Suppressor macrophage treated with lipopolysaccharide for 4 hours (primary cell): ENCODE results near the gene TMEM114.
A peak's percentile ranks its signal among the peaks of the same experiment; 100 is the strongest.

Experiments used
- DNase-seq: peaks from one replicate; pipeline ENCODE4 v3.0.0-alpha.2; 2020

Gene TMEM114

GRCh38 chr16:8589900-8590688, at the start of gene TMEM114:
TSS of gene TMEM114 (minus strand) at chr16:8590511. CDS start at chr16:8589838, 673 bp downstream.
- no peak for DNase-seq

- DNase-seq = no peak
Measured at GRCh38 chr16:8639694-8640093, 49.4 kb upstream of the TMEM114 start.

DNA sequence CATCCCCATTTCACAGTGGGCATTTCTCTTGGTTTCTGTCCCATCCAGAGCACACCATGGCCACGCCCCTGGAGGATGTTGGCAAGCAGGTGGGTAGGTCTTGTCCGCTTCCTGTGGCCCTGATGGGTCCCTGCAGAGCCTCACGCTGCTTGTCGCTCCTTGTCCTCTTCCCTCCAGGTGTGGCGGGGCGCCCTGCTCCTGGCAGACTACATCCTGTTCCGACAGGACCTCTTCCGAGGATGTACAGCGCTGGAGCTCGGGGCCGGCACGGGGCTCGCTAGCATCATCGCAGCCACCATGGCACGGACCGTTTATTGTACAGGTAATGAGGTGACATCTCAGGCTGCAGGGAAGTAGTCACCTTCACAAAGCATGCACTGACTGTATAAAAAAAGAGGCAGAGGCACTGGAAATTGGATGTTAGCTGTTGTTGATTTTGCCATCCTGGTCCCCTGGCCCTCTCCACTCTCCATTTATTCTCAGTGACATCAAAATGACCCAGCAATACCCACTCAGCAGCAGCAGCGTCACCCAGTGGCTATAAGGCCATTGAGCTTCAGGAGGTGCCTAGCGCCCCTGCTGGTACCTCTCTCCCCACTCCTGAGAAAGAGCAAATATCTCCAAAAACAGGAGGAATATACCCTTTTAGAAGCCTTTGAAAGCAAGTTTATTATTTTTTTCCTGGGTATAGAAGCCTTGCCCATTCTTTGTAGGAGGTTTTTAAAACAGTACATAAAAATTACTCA, 44.9 kb upstream of the TMEM114 start:
- DNase-seq = no peak

GRCh38 chr16:8632675-8633182, 42.4 kb upstream of the TMEM114 start:
- peak; percentile 96 for DNase-seq

DNA sequence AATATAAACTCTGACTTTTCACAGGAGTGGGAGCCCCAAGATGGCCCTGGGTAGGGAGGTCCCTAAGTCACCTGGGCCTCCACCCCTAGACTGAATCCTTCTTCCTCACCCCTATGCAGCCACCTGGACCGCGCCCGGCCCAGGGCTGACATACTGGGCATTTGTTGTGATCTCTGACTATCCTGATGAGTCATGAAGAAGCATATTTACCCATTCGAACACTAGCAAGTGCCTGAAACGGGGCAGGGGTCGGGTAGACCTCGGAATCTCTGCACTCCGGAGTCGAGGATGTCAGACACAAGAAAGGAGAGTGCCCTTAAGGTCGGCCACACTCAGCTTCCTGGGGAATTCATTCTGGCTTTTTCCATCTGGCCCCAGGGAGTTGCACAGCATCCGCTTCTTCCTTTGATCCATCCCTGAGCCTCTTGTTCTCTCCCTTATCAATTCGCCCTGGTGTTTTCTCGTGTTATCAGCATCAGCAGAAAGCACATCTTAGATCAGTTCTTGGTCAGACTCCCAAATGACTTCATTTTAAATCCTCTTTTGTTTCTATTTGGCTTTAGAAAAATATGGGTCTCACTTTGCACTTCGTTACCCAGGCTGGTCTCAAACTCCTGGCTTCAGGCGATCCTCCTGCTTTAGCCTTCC, 41.6 kb upstream of the TMEM114 start:
- no peak for DNase-seq

DNA sequence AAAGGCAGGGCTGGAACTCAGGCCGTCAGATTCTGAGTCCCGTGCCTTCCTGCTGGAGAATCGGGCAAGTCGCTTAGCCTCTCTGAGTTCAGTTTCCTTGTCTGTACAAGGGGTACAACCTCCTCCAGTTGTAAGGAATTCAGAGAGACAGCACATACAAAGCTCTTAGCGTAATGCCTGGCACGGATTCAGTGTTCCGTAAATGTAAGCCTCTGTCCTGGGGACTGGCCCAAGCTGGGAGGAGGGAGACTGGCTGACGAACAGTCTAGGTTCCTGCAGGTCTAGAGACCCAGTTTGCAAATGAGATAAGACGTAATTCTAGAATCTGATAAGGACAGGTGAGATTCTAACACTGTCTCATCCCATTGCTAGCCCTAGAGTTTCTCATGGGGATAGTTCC, 41.1 kb upstream of the TMEM114 start:
- DNase-seq = no peak

DNA sequence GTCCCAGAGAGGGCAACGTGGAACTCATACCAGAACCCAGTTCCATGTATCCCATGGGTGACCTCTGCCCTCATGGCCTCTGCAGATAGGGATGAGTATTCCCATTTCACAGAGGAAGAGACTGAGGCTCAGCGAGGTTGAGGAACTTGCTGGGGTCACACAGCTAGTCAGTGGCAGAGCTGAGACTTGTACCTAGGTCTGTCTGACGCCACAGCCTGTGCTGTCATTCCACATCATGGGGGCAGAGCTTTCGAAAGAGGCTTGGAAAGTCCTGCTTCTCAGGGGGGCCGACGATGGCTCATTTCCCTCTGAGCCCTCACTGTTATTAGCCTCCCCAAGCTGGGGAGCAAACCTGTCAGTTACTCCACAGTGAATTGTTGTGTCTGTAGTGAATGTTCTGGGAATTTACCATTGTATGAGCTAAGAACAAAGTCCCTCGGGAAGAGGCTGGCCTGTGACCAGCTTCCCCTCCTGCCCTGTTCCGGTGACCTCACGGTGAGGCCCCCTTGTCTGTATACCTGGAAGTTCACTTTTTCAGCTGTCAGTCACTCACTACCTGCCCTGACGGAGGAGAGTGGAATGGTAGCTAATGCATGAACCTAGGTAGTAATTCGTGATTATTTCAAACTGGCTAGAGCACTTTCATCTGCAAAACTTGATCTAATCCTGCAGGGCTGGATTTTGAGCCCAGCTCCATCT, 40.1 kb upstream of the TMEM114 start:
- peak; percentile 28 for DNase-seq

GRCh38 chr16:8628981-8629725, 38.8 kb upstream of the TMEM114 start:
- DNase-seq = no peak

DNA sequence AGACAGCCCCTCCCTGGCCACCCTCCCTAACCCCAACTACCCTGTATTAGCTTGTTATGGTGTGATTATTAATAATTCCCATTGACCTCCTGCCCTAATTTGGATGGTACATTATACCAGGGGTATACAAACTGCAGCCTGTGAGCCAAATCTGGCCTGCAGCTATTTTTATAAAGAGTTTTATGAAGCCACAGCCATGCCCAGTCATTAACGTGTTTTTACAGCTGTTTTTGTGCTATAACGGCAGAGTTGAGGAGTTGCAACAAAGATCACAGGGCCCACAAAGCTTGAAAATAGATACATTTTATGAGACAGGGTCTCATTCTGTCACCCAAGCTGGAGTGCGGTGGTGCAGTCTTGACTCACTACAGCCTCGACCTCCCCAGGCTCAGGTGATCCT, 37.1 kb upstream of the TMEM114 start:
- DNase-seq = no peak

DNA sequence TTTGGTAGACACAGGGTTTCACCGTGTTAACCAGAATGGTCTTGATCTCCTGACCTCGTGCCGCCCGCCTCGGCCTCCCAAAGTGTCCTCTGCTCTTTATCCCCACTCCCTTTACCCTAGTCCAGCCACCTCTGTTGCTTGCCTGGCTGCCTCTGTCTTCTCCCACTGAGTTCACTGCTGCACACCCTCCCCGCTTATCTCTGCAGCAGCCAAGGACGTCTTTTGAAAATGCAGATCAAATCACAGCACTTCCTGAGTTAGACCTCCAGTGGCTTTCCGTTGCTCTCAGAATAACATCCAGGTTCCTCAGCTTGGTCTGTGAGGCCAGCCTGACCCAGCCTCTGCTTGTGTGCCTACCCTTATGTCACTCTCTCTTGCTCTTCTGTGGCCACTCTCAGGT, 36.6 kb upstream of the TMEM114 start:
- DNase-seq = no peak

- no peak for DNase-seq
Measured at GRCh38 chr16:8625491-8626087, 35.3 kb upstream of the TMEM114 start.

DNA sequence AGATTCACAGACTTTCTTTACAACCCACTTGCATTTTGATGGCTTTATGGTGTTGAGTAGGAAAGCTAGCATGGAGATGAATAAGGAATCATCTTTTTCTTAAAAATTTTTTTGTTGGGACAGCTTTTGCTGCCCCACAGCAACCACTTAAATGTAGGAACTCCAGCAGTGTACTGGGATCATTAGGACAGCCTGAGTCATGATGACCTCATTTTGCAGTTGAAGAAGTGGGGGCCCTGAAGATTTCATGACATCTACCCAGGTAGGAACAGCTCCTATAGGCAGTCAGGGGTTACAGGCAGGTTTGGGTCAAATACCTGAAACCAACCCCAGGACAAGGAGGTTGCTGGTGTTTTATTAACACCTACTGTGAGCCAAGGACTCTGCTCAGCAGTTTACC, 33.3 kb upstream of the TMEM114 start:
- DNase-seq = peak; percentile 38

GRCh38 chr16:8622315-8622656, 32.0 kb upstream of the TMEM114 start:
- peak; percentile 15 for DNase-seq

GRCh38 chr16:8621572-8622314, 31.4 kb upstream of the TMEM114 start, which contains the start of gene METTL22:
TSS of gene METTL22 (plus strand) at chr16:8621698. CDS start at chr16:8625666, 3,968 bp downstream.
- peak; percentile 94 for DNase-seq

GRCh38 chr16:8621222-8621571, 30.9 kb upstream of the TMEM114 start:
- DNase-seq = no peak

DNA sequence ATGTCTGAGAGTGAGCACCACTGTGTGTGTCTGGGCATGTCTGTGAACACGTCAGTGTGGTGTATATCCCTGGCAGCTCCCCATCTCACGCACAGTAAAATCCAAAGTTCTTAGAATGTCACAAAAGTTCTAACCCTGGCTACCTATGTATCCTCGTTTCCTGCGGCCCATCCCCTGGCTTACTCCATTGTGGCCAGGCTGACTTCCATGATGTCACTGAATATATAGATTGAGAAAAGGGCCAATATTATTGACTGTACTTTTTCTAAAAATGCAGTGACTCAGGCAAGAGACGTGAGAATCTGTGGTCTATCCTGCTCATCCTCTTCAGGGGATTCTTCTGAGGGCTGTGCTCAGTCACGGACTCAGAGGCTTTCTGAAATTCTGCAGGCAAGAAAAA, 30.2 kb upstream of the TMEM114 start:
- no peak for DNase-seq

DNA sequence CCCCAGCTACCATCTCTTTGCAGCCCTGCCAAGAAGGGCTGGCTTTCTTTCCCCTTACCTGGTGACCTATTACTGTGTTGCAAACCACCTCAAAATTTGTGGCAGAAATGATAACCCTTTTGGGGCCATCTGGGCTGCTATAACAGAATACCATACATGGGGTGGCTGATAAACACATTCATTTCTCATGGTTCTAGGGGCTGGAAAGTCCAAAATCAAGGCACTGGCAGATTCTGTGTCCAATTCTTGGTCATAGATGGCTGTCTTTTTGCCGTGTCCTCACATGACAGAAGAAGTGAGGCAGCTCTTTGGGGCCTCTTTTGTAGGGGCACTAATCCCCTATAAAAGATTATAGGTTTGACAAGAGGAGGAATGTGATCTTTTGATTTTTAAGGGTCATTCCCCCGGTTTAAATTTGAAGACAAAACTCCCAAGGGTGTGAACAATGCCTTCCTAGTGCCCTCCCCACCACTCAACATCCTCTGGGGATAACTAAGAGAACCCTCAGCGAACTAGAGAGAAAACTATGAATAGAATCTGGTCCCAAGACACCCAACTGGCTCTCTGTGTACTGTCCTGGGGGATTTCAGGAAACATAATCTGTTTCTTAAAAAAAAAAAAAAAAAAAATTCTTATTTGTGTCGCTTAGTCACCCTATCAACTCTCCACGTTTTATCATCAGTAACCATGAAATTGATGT, 29.5 kb upstream of the TMEM114 start:
- no peak for DNase-seq

GRCh38 chr16:8614435-8615029, 24.2 kb upstream of the TMEM114 start:
- no peak for DNase-seq

- DNase-seq = no peak
Measured at GRCh38 chr16:8611886-8612600, 21.7 kb upstream of the TMEM114 start.
